Breast epithelium (tissue), 4 donors: ENCODE results near the gene HSPB6. TPM values are rescaled to one million over a fixed set of nuclear protein-coding genes. Genes with fewer than 3 reads are reported as not detected.
A peak's percentile ranks its signal among the peaks of the same experiment; 100 is the strongest.

Experiments
- DNase-seq, 2 donors: peaks; one replicate each; pipeline ENCODE4 v3.0.0-alpha.2; 2019; ENCODE audit warnings: low spot score in 2 of 2
- H3K27ac ChIP-seq, 2 donors: fragments of 200-600 bp; sonication (generic) in 1 of 2; one replicate each; pipeline ENCODE4 v1.5.1; 2016 to 2019; ENCODE audit warnings: mild to moderate bottlenecking in 1 of 2
- H3K27me3 ChIP-seq, 2 donors: fragments of 200-600 bp; sonication (generic) in 1 of 2; one replicate each; pipeline versions ENCODE4 v1.5.1 to v1.6.0; 2017 to 2019; ENCODE audit warnings: control low read depth in 1 of 2, mild to moderate bottlenecking in 1 of 2
- H3K36me3 ChIP-seq: fragments of 200-600 bp; one replicate; pipeline ENCODE4 v1.5.1; 2019
- H3K4me1 ChIP-seq, 2 donors: fragments of 200-600 bp; sonication (generic); one replicate each; pipeline ENCODE4 v1.5.1; 2016 to 2019; ENCODE audit warnings: control low read depth in 1 of 2
- H3K4me3 ChIP-seq, 3 donors: fragments of 200-600 bp; sonication (generic); 1 replicate in 2 of 3; 2 replicates in 1 of 3; pipeline ENCODE4 v1.5.1; 2016 to 2019; ENCODE audit warnings: mild to moderate bottlenecking in 3 of 3, moderate library complexity in 2 of 3
- H3K9me3 ChIP-seq, 2 donors: fragments of 200-600 bp; sonication (generic) in 1 of 2; one replicate each; pipeline ENCODE4 v1.5.1; 2016 to 2019; ENCODE audit warnings: control low read depth in 1 of 2
- CTCF ChIP-seq, 3 donors: fragments of 450-650 bp; IDR thresholded peaks; one replicate each; pipeline ENCODE4 v1.5.1; 2016 to 2017; ENCODE audit warnings: antibody characterized with exemption in 3 of 3, mild to moderate bottlenecking in 3 of 3, moderate library complexity in 3 of 3
- POLR2A ChIP-seq: fragments of 450-650 bp; IDR thresholded peaks from one replicate; pipeline ENCODE4 v1.6.1; 2016; ENCODE audit warnings: antibody characterized with exemption, mild to moderate bottlenecking, moderate library complexity
- POLR2AphosphoS5 ChIP-seq, 3 donors: sonication (generic); formaldehyde crosslinking; IDR thresholded peaks; one replicate each; pipeline ENCODE4 v1.6.1; 2017; ENCODE audit warnings: antibody characterized with exemption in 3 of 3
- intact Hi-C: fragments of 100-400 bp; cut with DNase I; formaldehyde crosslinking; loops from one replicate; pipeline ENCODE4 v1.15.1; 2023; ENCODE audit warnings: low total_unique reads
- total RNA-seq, 3 donors: library from RNA; depleted of rRNA; stranded (reverse); fragments of >200 nt; gene quantifications; one replicate each; pipeline ENCODE4 v1.1.0, GENCODE V29; 2016

Gene HSPB6
- total RNA-seq, 3 donors from 2014 or later: 31.0 to 144 (median 81.9) TPM

DNA sequence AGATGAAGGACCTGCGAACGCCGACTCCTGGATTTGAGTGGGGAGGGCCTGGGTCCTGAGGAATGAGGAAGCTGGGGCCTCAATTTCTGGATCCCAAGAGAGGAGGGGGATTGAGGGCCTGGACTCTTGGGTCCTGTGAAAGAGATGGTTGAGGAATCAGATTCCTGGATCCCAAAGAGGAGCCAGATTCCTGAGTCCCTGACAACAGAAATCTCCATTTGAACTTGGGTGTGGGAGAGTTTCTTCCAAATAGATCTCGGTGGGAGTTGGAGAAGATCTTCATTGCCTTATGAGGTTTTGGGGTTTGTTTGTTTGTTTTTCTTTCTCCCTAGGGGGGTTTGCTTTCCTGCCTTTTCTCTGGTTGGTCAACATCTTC, 10.8 kb downstream of the HSPB6 start:
- intact Hi-C loops: no loop called here
- Histone ChIP-seq H3K27ac (peak overlapping the region; percentile 100), H3K9me3 (no peaks in the 10 kb centered on the region), H3K4me1 (peaks cover 3 to 22% of the 10 kb centered on the region in 2 donors), H3K36me3 (no peaks in the 10 kb centered on the region), H3K27me3 (no peaks in the 10 kb centered on the region), H3K4me3 (peak overlapping the region; percentile 89 to 98 (median 97))
- TF ChIP-seq CTCF (IDR thresholded peaks at IDR 0.05) (no peak), POLR2A (no peak)
- DNase-seq: no peak

DNA sequence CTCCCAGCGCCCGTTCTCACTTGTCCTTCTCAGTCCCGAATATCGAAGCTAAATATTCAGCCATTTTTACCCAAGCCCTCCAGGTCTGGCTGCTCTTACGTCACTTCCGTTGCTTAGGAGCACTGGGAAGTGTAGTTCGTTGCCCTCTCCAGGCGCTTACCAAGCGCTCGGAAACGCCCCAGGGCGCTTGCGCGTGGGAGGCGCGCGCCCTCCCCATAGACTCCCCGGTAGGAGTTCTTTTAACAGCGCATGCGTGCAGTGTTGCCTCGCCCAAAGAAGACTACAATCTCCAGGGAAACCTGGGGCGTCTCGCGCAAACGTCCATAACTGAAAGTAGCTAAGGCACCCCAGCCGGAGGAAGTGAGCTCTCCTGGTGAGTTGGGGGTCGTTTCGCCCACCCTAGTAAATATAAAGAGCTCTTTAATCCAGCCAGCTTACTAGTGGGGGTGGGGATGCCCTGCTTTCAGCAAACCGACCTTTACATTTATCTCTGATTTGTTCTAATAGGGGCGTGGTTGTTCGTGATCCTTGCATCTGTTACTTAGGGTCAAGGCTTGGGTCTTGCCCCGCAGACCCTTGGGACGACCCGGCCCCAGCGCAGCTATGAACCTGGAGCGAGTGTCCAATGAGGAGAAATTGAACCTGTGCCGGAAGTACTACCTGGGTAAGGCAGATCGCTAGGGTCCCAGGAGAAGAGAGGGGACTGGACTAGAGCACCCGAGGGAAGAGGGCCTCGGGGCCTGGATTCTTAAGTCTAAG, 11.3 kb downstream of the HSPB6 start, which contains the start of the genes PSENEN and U2AF1L4:
Gene PSENEN, plus strand, starts transcription at position 324 of the 759 bp plus-strand sequence. Its CDS starts 280 bp downstream, at position 604.
Gene U2AF1L4, minus strand, starts transcription at position 91 of the 759 bp plus-strand sequence. Its CDS starts 27 bp downstream, at position 64.
- H3K9me3 ChIP-seq: no peaks in the 10 kb centered on the region
- intact Hi-C loops: no loop called here
- peak within 1 kb of the TSS; percentile 89 to 98 (median 97) for H3K4me3 ChIP-seq
- peaks cover 8 to 22% of the 10 kb centered on the region in 2 donors for H3K4me1 ChIP-seq
- no peaks in the 10 kb centered on the region for H3K36me3 ChIP-seq
- peak within 1 kb of the TSS; percentile 100 for H3K27ac ChIP-seq
- DNase-seq: peak; percentile 97 to 99
- no peaks in the 10 kb centered on the region for H3K27me3 ChIP-seq
- no peak for TF ChIP-seq POLR2A
- TF ChIP-seq CTCF (IDR thresholded peaks at IDR 0.05): no peak
- TF ChIP-seq POLR2AphosphoS5 (IDR thresholded peaks at IDR 0.05): peak in 2 of 3 donors; percentile 55 to 91

- no peaks in the 10 kb centered on the region for H3K27me3 ChIP-seq
- peak; percentile 95 to 96 for DNase-seq
- H3K27ac ChIP-seq: peak overlapping the region; percentile 100
- no peaks in the 10 kb centered on the region for H3K36me3 ChIP-seq
- H3K9me3 ChIP-seq: no peaks in the 10 kb centered on the region
- peaks cover 6 to 28% of the 10 kb centered on the region in 2 donors for H3K4me1 ChIP-seq
- intact Hi-C loops: no loop called here
- TF ChIP-seq CTCF (IDR thresholded peaks at IDR 0.05) (peak; percentile 19 to 23 (median 20)), POLR2A (no peak), POLR2AphosphoS5 (IDR thresholded peaks at IDR 0.05) (peak in 1 of 3 donors; percentile 81)
- H3K4me3 ChIP-seq: peak overlapping the region; percentile 89 to 98 (median 97)
Observed at GRCh38 chr19:35744430-35745327, 12.2 kb downstream of the HSPB6 start.

- no peak for TF ChIP-seq CTCF (IDR thresholded peaks at IDR 0.05)
- no peak for TF ChIP-seq POLR2A
- no peak for TF ChIP-seq POLR2AphosphoS5 (IDR thresholded peaks at IDR 0.05)
- peak overlapping the region; percentile 100 for H3K27ac ChIP-seq
- no peaks in the 10 kb centered on the region for H3K27me3 ChIP-seq
- H3K36me3 ChIP-seq: no peaks in the 10 kb centered on the region
- intact Hi-C loops: no loop called here
- H3K4me1 ChIP-seq: peaks cover 6 to 23% of the 10 kb centered on the region in 2 donors
- peak overlapping the region in 2 of 3 donors; percentile 97 to 98 for H3K4me3 ChIP-seq
- no peak for DNase-seq
- no peaks in the 10 kb centered on the region for H3K9me3 ChIP-seq
Observed at GRCh38 chr19:35743640-35744429, 13.0 kb downstream of the HSPB6 start.
